Muscle of back (tissue), 11 donors: Measurements from ENCODE around the gene RBBP8. TPM values are rescaled to one million over a fixed set of nuclear protein-coding genes. Genes with fewer than 3 reads are reported as not detected.

Source experiments
- DNase-seq, 3 donors: peaks; one replicate each; pipeline versions ENCODE4 v3.0.0 to v3.0.0-alpha.2; 2013
- polyA plus RNA-seq, 10 donors: library from polyadenylated mRNA; unstranded; fragments of 120-200 nt; gene quantifications; one replicate each; pipeline ENCODE4 v1.2.1, GENCODE V29; 2013; ENCODE audit not compliant: insufficient read length in 10 of 10

Gene RBBP8
- polyA plus RNA-seq, 10 donors = 8.7 to 24.1 (median 12.0) TPM

GRCh38 chr18:22988208-22988607 is 55.1 kb downstream of the RBBP8 start:
- no peak for DNase-seq

- no peak for DNase-seq
These were observed 65.2 kb downstream of the RBBP8 start for GRCh38 chr18:22998344-22998743.

GRCh38 chr18:22999212-22999611 is 66.1 kb downstream of the RBBP8 start:
- no peak for DNase-seq

- DNase-seq = no peak
These were observed 66.5 kb downstream of the RBBP8 start for GRCh38 chr18:22999647-23000046.

- no peak for DNase-seq
These were observed 70.2 kb downstream of the RBBP8 start for GRCh38 chr18:23003289-23003688.

GRCh38 chr18:23012249-23012648 is 79.1 kb downstream of the RBBP8 start:
- DNase-seq = no peak

- DNase-seq = no peak
These were observed 87.6 kb downstream of the RBBP8 start for GRCh38 chr18:23020555-23021294.

GRCh38 chr18:23021623-23022022 is 88.5 kb downstream of the RBBP8 start:
- DNase-seq = no peak

- DNase-seq = peak in 1 of 3 donors; percentile 72
These were observed 99.0 kb downstream of the RBBP8 start for GRCh38 chr18:23032030-23032582.

- no peak for DNase-seq
These were observed 99.9 kb downstream of the RBBP8 start for GRCh38 chr18:23033056-23033455.

GRCh38 chr18:23036660-23037201 is 103.6 kb downstream of the RBBP8 start:
- DNase-seq = no peak

- no peak for DNase-seq
These were observed 104.5 kb downstream of the RBBP8 start for GRCh38 chr18:23037646-23038045.

GRCh38 chr18:23038712-23039111 is 105.6 kb downstream of the RBBP8 start:
- peak in 1 of 3 donors; percentile 76 for DNase-seq

GRCh38 chr18:23042133-23042532 is 109.0 kb downstream of the RBBP8 start:
- DNase-seq = no peak

GRCh38 chr18:23043803-23044376 is 110.8 kb downstream of the RBBP8 start:
- no peak for DNase-seq

GRCh38 chr18:23049698-23050373 is 116.7 kb downstream of the RBBP8 start:
- no peak for DNase-seq

- DNase-seq = peak; percentile 35 to 78 (median 73)
These were observed 120.8 kb downstream of the RBBP8 start for GRCh38 chr18:23053776-23054457.

GRCh38 chr18:23054553-23054952 is 121.4 kb downstream of the RBBP8 start:
- no peak for DNase-seq

GRCh38 chr18:23056315-23056714 is 123.2 kb downstream of the RBBP8 start:
- DNase-seq = no peak

- DNase-seq = no peak
These were observed 124.0 kb downstream of the RBBP8 start for GRCh38 chr18:23057096-23057495.

- DNase-seq = peak in 1 of 3 donors; percentile 15
These were observed 125.8 kb downstream of the RBBP8 start for GRCh38 chr18:23058746-23059415.
